HCT116 (cell line): ENCODE measurements around the gene HPS1. TPM values are rescaled to one million over a fixed set of nuclear protein-coding genes. Genes with fewer than 3 reads are reported as not detected.

Experiments used
- ATAC-seq: fragments of 200-7000 bp; cut with Tn5 transposase; 2 replicates; pipeline ENCODE4 v1.9.1; 2020; ENCODE audit warnings: mild to moderate bottlenecking, moderate library complexity
- BruUV-seq: library from RNA; stranded (reverse); fragments of 400-500 nt; replicated peaks from 2 replicates; lab custom pipeline; 2021; lab: Mats Ljungman, UMichigan
- CTCF ChIA-PET: fragments of 300-600 bp; sonication (Branson Sonifier 250); formaldehyde crosslinking; loops from one replicate; lab custom pipeline; 2021; ENCODE audit warnings: antibody characterized with exemption; lab: Charles Lee
- POLR2A ChIA-PET: fragments of 300-600, 350-600 bp; sonication (Branson Sonifier 250); formaldehyde crosslinking; loops from one replicate; lab custom pipeline; 2021; ENCODE audit warnings: antibody characterized with exemption; lab: Charles Lee
- RAD21 ChIA-PET, 2 experiments: fragments of 300-600 bp; sonication (Branson Sonifier 250); formaldehyde crosslinking; loops; one replicate each; lab custom pipeline; 2023; ENCODE audit warnings: low total read pairs in 2 of 2; ENCODE audit not compliant: uncharacterized antibody in 2 of 2, unreplicated experiment in 2 of 2, low non-redundant PET in 1 of 2; lab: Charles Lee
- DNase-seq: peaks from one replicate; pipeline ENCODE4 v3.0.0-alpha.2; 2010; ENCODE audit warnings: low read depth, low spot score
- H2AFZ ChIP-seq: fragments of 200-600 bp; shearing (Covaris generic), sonication (generic); 2 replicates; pipeline ENCODE4 v1.6.1; 2017; ENCODE audit warnings: low read depth, mixed run types, mixed read lengths, antibody characterized with exemption, low read length; ENCODE audit not compliant: poor library complexity, severe bottlenecking
- H3K27ac ChIP-seq: 2 replicates; pipeline ENCODE4 v1.5.1; 2012; ENCODE audit warnings: low read depth, low read length
- H3K27me3 ChIP-seq: fragments of 200-600 bp; sonication (generic); 2 replicates; pipeline ENCODE4 v1.6.1; 2016; ENCODE audit warnings: mixed run types, low read length, mixed read lengths; ENCODE audit not compliant: insufficient read depth
- H3K36me3 ChIP-seq, 2 experiments: fragments of 200-500 bp in 1 of 2; fragments of 200-600 bp in 1 of 2; sonication (Bioruptor generic) in 1 of 2; sonication (generic) in 1 of 2; 2 replicates each; pipeline versions ENCODE4 v1.5.1 to v1.6.1; 2014 to 2016; ENCODE audit warnings: low read length in 2 of 2, inconsistent platforms in 1 of 2, mixed read lengths in 1 of 2, mixed run types in 1 of 2; ENCODE audit not compliant: insufficient read depth in 2 of 2, control insufficient read depth in 1 of 2
- H3K4me1 ChIP-seq, 2 experiments: fragments of 200-600 bp in 1 of 2; sonication (generic) in 1 of 2; 2 replicates each; pipeline versions ENCODE4 v1.5.1 to v1.6.1; 2012 to 2017; ENCODE audit warnings: low read length in 2 of 2, inconsistent platforms in 1 of 2, mild to moderate bottlenecking in 1 of 2, mixed read lengths in 1 of 2, mixed run types in 1 of 2, moderate library complexity in 1 of 2; ENCODE audit not compliant: insufficient read depth in 2 of 2, control insufficient read depth in 1 of 2
- H3K4me2 ChIP-seq: fragments of 200-600 bp; sonication (generic); 2 replicates; pipeline ENCODE4 v1.6.1; 2017; ENCODE audit warnings: mixed run types, low read length, mixed read lengths
- H3K4me3 ChIP-seq, 2 experiments: fragments of 200-600 bp in 1 of 2; sonication (generic) in 1 of 2; replicated peaks in 1 of 2; 2 replicates each; pipeline ENCODE4 v1.5.1; 2011 to 2016; ENCODE audit warnings: low read length in 2 of 2, control low read depth in 1 of 2, low read depth in 1 of 2, mild to moderate bottlenecking in 1 of 2, mixed read lengths in 1 of 2, mixed run types in 1 of 2
- H3K79me2 ChIP-seq: fragments of 200-600 bp; sonication (generic); 2 replicates; pipeline ENCODE4 v1.6.1; 2017; ENCODE audit warnings: mild to moderate bottlenecking, mixed run types, low read length, moderate library complexity, mixed read lengths; ENCODE audit not compliant: insufficient read depth
- H3K9ac ChIP-seq: fragments of 200-600 bp; sonication (generic); 2 replicates; pipeline ENCODE4 v1.6.1; 2016; ENCODE audit warnings: low read length, mixed read lengths
- H3K9me2 ChIP-seq: fragments of 200-600 bp; sonication (generic), shearing (Covaris generic); 2 replicates; pipeline ENCODE4 v1.6.1; 2017; ENCODE audit warnings: mixed run types, mild to moderate bottlenecking, moderate library complexity; ENCODE audit not compliant: insufficient read depth
- H3K9me3 ChIP-seq, 2 experiments: fragments of 200-500 bp in 1 of 2; fragments of 200-600 bp in 1 of 2; sonication (Bioruptor generic) in 1 of 2; sonication (generic) in 1 of 2; 2 replicates each; pipeline ENCODE4 v1.6.1; 2014 to 2017; ENCODE audit warnings: low read length in 2 of 2, mixed read lengths in 2 of 2, inconsistent platforms in 1 of 2, low read depth in 1 of 2, mild to moderate bottlenecking in 1 of 2, mixed run types in 1 of 2, moderate library complexity in 1 of 2; ENCODE audit not compliant: control insufficient read depth in 1 of 2, insufficient read depth in 1 of 2
- H4K20me1 ChIP-seq: fragments of 200-600 bp; sonication (generic), shearing (Covaris generic); 2 replicates; pipeline ENCODE4 v1.6.1; 2017; ENCODE audit warnings: mixed run types, mild to moderate bottlenecking, moderate library complexity; ENCODE audit not compliant: insufficient read depth
- ATF3 ChIP-seq: IDR thresholded peaks from 2 replicates; pipeline ENCODE4 v1.6.1; 2012
- CBX3 ChIP-seq: IDR thresholded peaks from 2 replicates; pipeline ENCODE4 v1.6.1; 2012; ENCODE audit warnings: low read depth
- CTCF ChIP-seq, 3 experiments: fragments of 200-600 bp in 1 of 3; sonication (generic) in 1 of 3; IDR thresholded peaks in 2 of 3; conservative IDR thresholded peaks in 1 of 3; 2 replicates each; pipeline ENCODE4 v1.5.1; 2012 to 2017; ENCODE audit warnings: low read depth in 2 of 3, low read length in 2 of 3, antibody characterized with exemption in 1 of 3, borderline replicate concordance in 1 of 3, control low read depth in 1 of 3, mild to moderate bottlenecking in 1 of 3, mixed read lengths in 1 of 3, mixed run types in 1 of 3, moderate library complexity in 1 of 3; ENCODE audit not compliant: insufficient read depth in 1 of 3
- EGR1 ChIP-seq: IDR thresholded peaks from 2 replicates; pipeline ENCODE4 v1.6.1; 2012; ENCODE audit warnings: low read depth
- ELF1 ChIP-seq: IDR thresholded peaks from 2 replicates; pipeline ENCODE4 v1.6.1; 2012; ENCODE audit warnings: low read depth, borderline replicate concordance
- EZH2phosphoT487 ChIP-seq: fragments of 200-600 bp; IDR thresholded peaks from 2 replicates; pipeline ENCODE4 v1.6.1; 2018; ENCODE audit warnings: antibody characterized with exemption, borderline replicate concordance
- FOSL1 ChIP-seq: IDR thresholded peaks from 2 replicates; pipeline ENCODE4 v1.6.1; 2012; ENCODE audit warnings: low read depth
- MAX ChIP-seq: IDR thresholded peaks from 2 replicates; pipeline ENCODE4 v1.6.1; 2012
- POLR2A ChIP-seq: IDR thresholded peaks from 2 replicates; pipeline ENCODE4 v1.7.0; 2011; ENCODE audit warnings: borderline replicate concordance; ENCODE audit not compliant: insufficient read depth, insufficient read length; ENCODE audit errors: extremely low read depth
- SIN3A ChIP-seq: IDR thresholded peaks from 2 replicates; pipeline ENCODE4 v1.6.1; 2012; ENCODE audit warnings: low read depth
- TCF7L2 ChIP-seq: IDR thresholded peaks from 2 replicates; pipeline ENCODE4 v1.7.0; 2011; ENCODE audit warnings: borderline replicate concordance, inconsistent platforms; ENCODE audit not compliant: insufficient read depth, insufficient read length; ENCODE audit errors: extremely low read depth
- ZBTB33 ChIP-seq: IDR thresholded peaks from 2 replicates; pipeline ENCODE4 v1.6.1; 2011; ENCODE audit warnings: mild to moderate bottlenecking, low read length, moderate library complexity; ENCODE audit not compliant: insufficient replicate concordance; ENCODE audit errors: extremely low read depth
- ZFX ChIP-seq: fragments of 450-650 bp; IDR thresholded peaks from 2 replicates; pipeline ENCODE4 v1.6.1; 2017
- intact Hi-C: fragments of 100-400 bp; cut with micrococcal nuclease; formaldehyde crosslinking; loops from 2 replicates; pipeline ENCODE4 v1.10.0; 2022
- total RNA-seq: library from RNA; stranded (reverse); gene quantifications from one replicate; pipeline ENCODE4 v1.2.1, GENCODE V29; 2021; ENCODE audit not compliant: unreplicated experiment

Gene HPS1
- total RNA-seq, 1 experiment from 2014 or later = 64.3 TPM

- ChIA-PET CTCF (no interaction called here), POLR2A (no interaction called here), RAD21 (no interaction called here)
- no TSS peak for BruUV-seq
- H3K4me3 ChIP-seq = no peak overlapping the region
- H3K27ac ChIP-seq = no peak overlapping the region
- no peaks in the 10 kb centered on the region for H3K36me3 ChIP-seq
- DNase-seq (no peak), ATAC-seq (no peak)
- no peaks in the 10 kb centered on the region for H3K79me2 ChIP-seq
- no peaks in the 10 kb centered on the region for H3K9me3 ChIP-seq
- no peak overlapping the region for H3K9ac ChIP-seq
- H4K20me1 ChIP-seq = no peaks in the 10 kb centered on the region
- H3K4me1 ChIP-seq = peaks cover 0 to 3% of the 10 kb centered on the region in 2 experiments; a peak in 1 of 4 replicates
- H3K9me2 ChIP-seq = no peaks in the 10 kb centered on the region
- no peaks in the 10 kb centered on the region for H3K27me3 ChIP-seq
- H2AFZ ChIP-seq = no peak overlapping the region
- TF ChIP-seq ZBTB33 = no peak
- no peak for TF ChIP-seq ATF3
- no peak for TF ChIP-seq SIN3A
- no peak for TF ChIP-seq TCF7L2
- no peak for TF ChIP-seq EGR1
- TF ChIP-seq CTCF (IDR thresholded peaks at IDR 0.05 in 2 of 3, conservative IDR thresholded peaks at IDR 0.05 in 1 of 3; ENCODE audit: borderline replicate concordance in 1 of 3, insufficient read depth in 1 of 3, low read depth in 2 of 3, low read length in 2 of 3) = no peak
- TF ChIP-seq MAX = no peak
- no peak for TF ChIP-seq ZFX
- TF ChIP-seq ELF1 = no peak
- no peak for TF ChIP-seq FOSL1
- TF ChIP-seq EZH2phosphoT487 = no peak
- TF ChIP-seq CBX3 = no peak
- TF ChIP-seq POLR2A = no peak
- intact Hi-C loops = no loop called here
- H3K4me2 ChIP-seq = no peak overlapping the region
These were observed 39.6 kb downstream of the HPS1 start for GRCh38 chr10:98407017-98407743.
